GM10248 (cell line): ENCODE results near the gene PWP1.

Experiments
- CTCF ChIA-PET: fragments of 300-600 bp; sonication (Branson Sonifier 250); formaldehyde crosslinking; extraction: SDS; loops from one replicate; lab custom pipeline; 2021; ENCODE audit warnings: antibody characterized with exemption; lab: Yijun Ruan, JAX
- POLR2A ChIA-PET: fragments of 350-650 bp; sonication (Branson Sonifier 250); formaldehyde crosslinking; extraction: SDS; loops from one replicate; lab custom pipeline; 2020; ENCODE audit warnings: antibody characterized with exemption; lab: Yijun Ruan, JAX
- DNase-seq: peaks from one replicate; pipeline ENCODE4 v3.0.0; 2012; ENCODE audit errors: extremely low spot score
- TF ChIP-seq, protein P1 (sequence below): IDR thresholded peaks from 2 replicates; pipeline ENCODE4 v1.5.1; 2012; ENCODE audit warnings: mild to moderate bottlenecking, low read depth; ENCODE audit errors: extremely low read depth, missing control alignments, control extremely low read depth

Gene PWP1

DNA sequence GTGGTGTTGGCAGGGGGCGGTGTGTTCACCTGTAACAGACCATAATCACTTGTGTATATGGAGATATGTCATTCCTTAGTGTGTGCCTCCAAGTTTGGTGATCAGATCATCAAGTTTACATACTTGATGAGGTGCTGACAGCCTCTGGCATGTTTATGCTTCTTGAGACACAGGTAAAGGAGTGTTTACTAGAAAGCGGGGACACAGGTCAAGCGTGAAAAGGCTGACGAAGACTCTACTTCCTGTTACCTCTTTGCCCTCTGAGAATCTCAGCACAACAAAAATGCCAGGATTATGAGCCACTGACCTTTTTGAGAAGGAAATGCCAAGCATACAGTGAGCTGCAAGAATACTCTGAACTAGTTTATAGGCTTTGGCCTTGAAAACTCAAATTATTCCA, 45.8 kb downstream of the PWP1 start:
- TF ChIP-seq, protein P1, sequence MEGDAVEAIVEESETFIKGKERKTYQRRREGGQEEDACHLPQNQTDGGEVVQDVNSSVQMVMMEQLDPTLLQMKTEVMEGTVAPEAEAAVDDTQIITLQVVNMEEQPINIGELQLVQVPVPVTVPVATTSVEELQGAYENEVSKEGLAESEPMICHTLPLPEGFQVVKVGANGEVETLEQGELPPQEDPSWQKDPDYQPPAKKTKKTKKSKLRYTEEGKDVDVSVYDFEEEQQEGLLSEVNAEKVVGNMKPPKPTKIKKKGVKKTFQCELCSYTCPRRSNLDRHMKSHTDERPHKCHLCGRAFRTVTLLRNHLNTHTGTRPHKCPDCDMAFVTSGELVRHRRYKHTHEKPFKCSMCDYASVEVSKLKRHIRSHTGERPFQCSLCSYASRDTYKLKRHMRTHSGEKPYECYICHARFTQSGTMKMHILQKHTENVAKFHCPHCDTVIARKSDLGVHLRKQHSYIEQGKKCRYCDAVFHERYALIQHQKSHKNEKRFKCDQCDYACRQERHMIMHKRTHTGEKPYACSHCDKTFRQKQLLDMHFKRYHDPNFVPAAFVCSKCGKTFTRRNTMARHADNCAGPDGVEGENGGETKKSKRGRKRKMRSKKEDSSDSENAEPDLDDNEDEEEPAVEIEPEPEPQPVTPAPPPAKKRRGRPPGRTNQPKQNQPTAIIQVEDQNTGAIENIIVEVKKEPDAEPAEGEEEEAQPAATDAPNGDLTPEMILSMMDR = no peak
- POLR2A ChIA-PET = no interaction called here
- CTCF ChIA-PET = interaction anchor here (0.7 to 1.7 kb wide), 4 partner anchors 11 to 154 kb away, joined by 3 to 6 read pairs (median 4); no protein-coding TSS in a partner anchor
- DNase-seq = peak; percentile 15

DNA sequence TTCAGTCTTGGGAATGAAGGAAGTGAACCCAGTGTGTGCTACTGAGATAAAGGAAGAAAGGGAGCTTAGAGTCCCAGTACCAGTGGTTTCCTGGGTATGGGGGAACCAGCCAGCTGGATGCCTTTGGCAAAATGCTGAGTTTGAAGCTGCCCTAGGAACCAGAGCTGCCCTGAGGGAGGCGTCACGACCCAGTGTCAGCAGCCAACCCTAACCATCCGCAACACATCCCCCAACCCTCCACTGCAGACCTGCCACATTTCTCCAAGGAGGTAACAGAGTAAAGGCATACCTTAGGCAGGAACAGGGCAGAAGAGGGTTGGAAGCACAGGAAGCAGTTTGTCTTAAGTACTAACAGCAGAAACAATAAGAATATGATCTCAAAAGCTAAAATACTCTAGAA, 46.8 kb downstream of the PWP1 start:
- no peak for DNase-seq
- POLR2A ChIA-PET = no interaction called here
- CTCF ChIA-PET = interaction anchor here (0.9 to 1.7 kb wide), 5 partner anchors 10 to 61 kb away, joined by 3 to 6 read pairs (median 3); no protein-coding TSS in a partner anchor
- TF ChIP-seq, protein P1 = no peak

DNA sequence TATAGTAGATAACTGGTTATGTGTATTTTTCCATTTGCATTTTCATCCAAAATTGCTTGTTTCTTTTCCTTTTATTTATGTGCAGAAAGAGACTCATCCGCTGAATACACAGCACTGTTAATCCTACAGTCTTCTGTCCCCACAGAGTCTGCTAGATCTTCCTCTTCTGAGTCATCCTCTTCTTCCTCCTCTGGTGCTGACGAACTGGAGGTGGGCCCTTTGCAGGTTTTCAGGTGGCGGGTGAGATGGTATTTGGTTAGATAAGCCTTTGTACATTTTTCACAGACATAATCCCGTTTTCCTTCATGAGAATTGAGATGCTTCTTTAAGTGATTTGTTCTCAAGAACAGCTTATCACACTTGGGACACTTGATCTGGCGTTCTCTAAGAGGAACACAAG, 48.5 kb downstream of the PWP1 start:
- TF ChIP-seq, protein P1 = no peak
- CTCF ChIA-PET = interaction anchor here (1.6 kb wide), 1 partner anchor 58 kb away, joined by 5 read pairs; no protein-coding TSS in a partner anchor
- POLR2A ChIA-PET = no interaction called here
- DNase-seq = no peak

DNA sequence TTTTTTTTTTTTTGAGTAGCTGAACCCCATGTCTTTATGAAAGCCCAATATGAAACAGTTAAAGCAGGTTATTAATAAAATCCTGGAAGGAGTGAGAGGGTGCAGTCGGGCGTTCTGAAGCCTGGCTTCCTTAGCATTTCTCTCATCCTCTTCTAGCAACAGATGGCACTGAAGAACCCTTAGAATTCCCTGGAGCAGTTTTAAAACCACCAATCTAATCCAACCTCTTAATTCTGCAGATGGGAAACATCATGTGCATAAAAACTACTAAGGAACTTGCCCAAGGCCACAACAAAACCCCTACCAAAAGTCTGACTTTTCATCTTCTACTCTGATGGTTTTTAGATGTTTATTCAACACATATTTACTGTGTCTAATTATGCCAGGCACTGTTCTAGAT, 50.2 kb downstream of the PWP1 start:
- DNase-seq = no peak
- CTCF ChIA-PET = interaction anchor here (1.3 to 1.9 kb wide), 2 partner anchors 61 to 176 kb away, joined by 5 read pairs; no protein-coding TSS in a partner anchor
- POLR2A ChIA-PET = no interaction called here
- TF ChIP-seq, protein P1 = no peak

DNA sequence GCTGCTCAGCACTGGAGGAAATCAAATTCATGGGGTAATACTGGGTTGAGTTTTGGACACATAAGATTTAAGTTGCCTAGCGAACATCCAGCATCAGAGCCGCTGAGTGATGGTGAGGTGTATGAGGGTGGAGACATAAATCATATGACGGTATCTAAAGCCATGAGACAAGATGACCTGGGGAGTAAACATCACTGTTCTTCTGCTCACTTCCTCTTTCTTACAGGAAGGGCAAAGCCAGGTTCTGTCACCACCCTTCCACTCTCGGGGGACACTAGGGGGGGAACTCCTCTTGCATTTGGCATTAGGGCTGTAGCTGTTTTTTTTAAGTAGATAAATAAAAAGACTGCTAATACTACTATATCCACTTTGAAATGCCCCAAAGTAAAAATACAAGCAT, 51.3 kb downstream of the PWP1 start:
- peak; percentile 75 for DNase-seq
- POLR2A ChIA-PET = no interaction called here
- TF ChIP-seq, protein P1 = peak; percentile 3
- CTCF ChIA-PET = interaction anchor here (0.7 to 1.9 kb wide), 6 partner anchors 13 to 181 kb away, joined by 3 to 5 read pairs (median 3); no protein-coding TSS in a partner anchor

DNA sequence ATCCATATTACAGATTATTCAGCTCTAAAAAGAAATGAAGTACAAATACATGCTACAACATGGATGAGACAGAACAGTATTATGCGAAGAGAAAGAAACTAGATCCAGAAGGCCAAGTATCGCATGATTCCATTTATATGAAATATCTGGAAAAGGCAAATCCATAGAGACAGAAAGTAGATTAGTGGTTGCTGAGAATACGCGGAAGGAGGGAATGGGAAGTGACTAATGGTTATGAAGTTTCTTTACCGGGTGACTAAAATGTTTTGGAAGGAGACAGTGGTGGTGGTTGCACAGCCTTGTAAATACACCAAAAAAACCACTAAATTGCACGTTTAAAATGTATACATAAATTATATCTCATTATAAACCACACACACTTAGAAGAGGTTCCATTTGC, 62.9 kb downstream of the PWP1 start:
- TF ChIP-seq, protein P1 = no peak
- CTCF ChIA-PET = no interaction called here
- POLR2A ChIA-PET = no interaction called here
- DNase-seq = no peak
